Mesodermal cell (in vitro differentiated cells): ENCODE data around the gene TP53I11.

Source experiments
- H3K27ac ChIP-seq: 2 replicates; pipeline ENCODE4 v1.7.0; 2013; ENCODE audit warnings: mild to moderate bottlenecking, low read depth, low read length, moderate library complexity; ENCODE audit not compliant: severe bottlenecking
- H3K36me3 ChIP-seq: 2 replicates; pipeline ENCODE4 v1.7.1; 2013; ENCODE audit warnings: mild to moderate bottlenecking, low read length, moderate library complexity; ENCODE audit not compliant: control insufficient read depth, insufficient read depth
- H3K4me1 ChIP-seq: one replicate; pipeline ENCODE4 v1.7.1; 2013; ENCODE audit warnings: mild to moderate bottlenecking, low read length; ENCODE audit not compliant: insufficient read depth, control insufficient read depth, poor library complexity, severe bottlenecking
- H3K4me3 ChIP-seq: 2 replicates; pipeline ENCODE4 v1.7.0; 2013; ENCODE audit warnings: low read length, control low read depth, mild to moderate bottlenecking; ENCODE audit not compliant: insufficient read depth, poor library complexity, severe bottlenecking; ENCODE audit errors: extremely low read depth
- H3K9me3 ChIP-seq: 2 replicates; pipeline ENCODE4 v1.7.1; 2013; ENCODE audit warnings: mild to moderate bottlenecking, low read length, moderate library complexity; ENCODE audit not compliant: control insufficient read depth
- WGBS, 2 experiments: methylation state at CpG; one replicate each; pipeline ENCODE4 v1.1.5; 2013; ENCODE audit warnings: missing lambda C conversion rate in 2 of 2; ENCODE audit not compliant: insufficient coverage in 2 of 2; 5-methylcytosine and 5-hydroxymethylcytosine counted together

TP53I11 gene

DNA sequence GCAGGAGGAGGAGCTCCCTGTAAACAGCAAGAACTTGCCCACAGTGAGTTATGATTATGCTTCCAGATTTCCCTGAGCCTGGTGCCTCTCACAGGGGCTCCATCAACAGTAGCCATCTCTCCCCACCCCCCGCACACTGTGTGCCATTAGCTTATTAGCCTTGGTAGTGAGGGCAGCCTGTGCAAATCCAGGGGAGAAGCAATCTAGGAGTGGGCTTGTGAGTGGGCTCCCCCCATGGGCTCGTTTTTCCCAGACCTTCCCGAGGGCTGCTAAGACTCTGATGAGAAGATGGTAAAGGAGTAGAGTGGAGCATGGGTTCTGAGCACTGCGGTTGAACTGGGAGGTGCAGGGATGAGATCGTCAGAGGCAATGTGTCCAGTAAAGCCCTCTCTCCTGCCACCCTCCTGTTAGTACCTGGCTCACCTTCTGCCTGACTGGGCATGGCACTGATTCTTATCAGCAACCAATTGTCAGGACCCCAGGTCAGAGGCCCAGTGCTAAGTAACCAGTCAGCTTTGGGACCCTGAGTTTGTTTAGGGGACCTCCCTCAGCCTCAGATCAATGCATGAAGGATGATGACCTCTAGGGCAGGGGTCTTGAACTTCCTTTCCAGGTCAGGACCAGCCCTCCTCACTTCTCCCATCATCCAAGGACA is 38.4 kb upstream of the TP53I11 start:
- WGBS, 2 experiments, result 93% methylated on average over 2 to 4 of the region's 5 CpGs
- no peak overlapping the region for H3K4me3 ChIP-seq
- no peaks in the 10 kb centered on the region for H3K36me3 ChIP-seq

DNA sequence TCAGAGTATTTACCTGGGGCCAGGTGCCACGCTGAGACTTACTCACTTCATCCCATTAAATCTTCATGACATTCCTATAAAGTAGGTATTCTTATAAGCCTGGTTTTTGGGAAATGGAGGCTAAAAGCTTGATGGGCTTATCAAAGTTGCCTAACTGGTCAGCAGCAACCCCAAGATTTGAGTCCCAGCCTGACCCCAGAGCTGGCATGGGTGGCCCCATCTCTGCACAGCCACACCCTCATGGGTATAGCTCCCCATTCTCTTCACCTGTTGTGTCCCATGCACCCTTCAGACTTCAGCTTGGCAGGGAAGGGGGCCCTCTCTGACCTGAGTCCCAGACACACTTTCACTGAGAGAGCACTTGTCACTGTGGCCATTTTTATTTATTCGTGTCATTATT is 37.4 kb upstream of the TP53I11 start:
- H3K36me3 ChIP-seq, result no peaks in the 10 kb centered on the region
- no peaks in the 10 kb centered on the region for H3K9me3 ChIP-seq
- peaks cover 3% of the 10 kb centered on the region for H3K4me1 ChIP-seq
- no peak overlapping the region for H3K4me3 ChIP-seq
- WGBS, 2 experiments, result 100% methylated on average over 1 of the region's 2 CpGs
- no peak overlapping the region for H3K27ac ChIP-seq

More for the DNA sequence above, 38.4 kb upstream of the TP53I11 start:
- H3K27ac ChIP-seq, result no peak overlapping the region
- H3K4me1 ChIP-seq, result peaks cover 3% of the 10 kb centered on the region
- H3K9me3 ChIP-seq, result no peaks in the 10 kb centered on the region

DNA sequence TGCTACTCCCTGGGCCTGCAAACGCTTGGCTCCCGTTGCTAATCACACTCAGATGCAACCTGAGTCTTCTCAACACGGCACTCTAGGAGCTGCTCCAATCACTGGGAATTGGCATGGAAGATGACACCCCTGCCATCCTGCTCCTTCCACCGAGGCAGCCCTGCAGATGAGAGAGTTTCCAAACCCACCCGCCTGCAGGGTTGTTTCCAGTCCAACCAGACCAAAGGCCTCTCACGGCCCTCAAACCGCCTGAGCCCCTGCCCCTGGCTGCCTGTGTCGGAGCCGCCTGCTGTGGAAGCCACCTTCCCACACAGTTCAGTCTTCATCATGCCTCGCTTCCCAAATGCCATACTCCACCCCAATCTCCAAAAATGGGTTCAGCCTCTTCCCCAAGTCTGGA is 36.8 kb upstream of the TP53I11 start:
- Histone ChIP-seq H3K27ac (no peak overlapping the region), H3K9me3 (no peaks in the 10 kb centered on the region), H3K4me3 (no peak overlapping the region), H3K36me3 (no peaks in the 10 kb centered on the region), H3K4me1 (peaks cover 3% of the 10 kb centered on the region)
- WGBS, 2 experiments, result 77 to 86% methylated on average over 9 to 10 of the region's 10 CpGs

GRCh38 chr11:44986315-44986714 is 35.6 kb upstream of the TP53I11 start:
- H3K4me3 ChIP-seq, result no peak overlapping the region
- no peaks in the 10 kb centered on the region for H3K9me3 ChIP-seq
- H3K4me1 ChIP-seq, result peaks cover 3% of the 10 kb centered on the region
- no peaks in the 10 kb centered on the region for H3K36me3 ChIP-seq
- 90 to 97% methylated on average over 3 of the region's 3 CpGs for WGBS, 2 experiments
- no peak overlapping the region for H3K27ac ChIP-seq

DNA sequence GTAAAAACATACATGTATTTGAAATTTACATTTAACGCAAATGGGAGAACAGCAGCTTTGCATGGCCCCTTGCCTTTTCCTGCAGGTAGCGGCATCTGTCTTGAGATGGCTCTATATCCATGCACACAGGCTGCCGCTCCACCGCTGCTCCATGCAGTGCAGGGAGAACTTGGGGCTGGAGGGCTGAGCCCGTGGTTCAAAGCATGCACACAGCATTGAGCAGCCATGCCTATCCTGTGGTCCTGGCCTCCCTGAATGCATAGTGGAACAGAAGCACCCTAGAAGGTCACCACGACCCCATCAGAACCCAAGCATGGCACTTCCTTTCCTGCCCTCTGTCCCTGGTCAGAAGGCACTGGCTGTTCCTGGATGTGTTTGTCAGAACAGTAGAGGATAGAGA is 35.0 kb upstream of the TP53I11 start:
- Histone ChIP-seq H3K9me3 (no peaks in the 10 kb centered on the region), H3K4me3 (no peak overlapping the region), H3K4me1 (peaks cover 7% of the 10 kb centered on the region), H3K27ac (no peak overlapping the region), H3K36me3 (no peaks in the 10 kb centered on the region)
- 85 to 100% methylated on average over 4 to 5 of the region's 6 CpGs for WGBS, 2 experiments

- H3K4me1 ChIP-seq, result peaks cover 10% of the 10 kb centered on the region
Measured at GRCh38 chr11:44983786-44984185, 33.1 kb upstream of the TP53I11 start.

GRCh38 chr11:44982496-44983062 is 31.9 kb upstream of the TP53I11 start:
- no peak overlapping the region for H3K27ac ChIP-seq
- H3K4me3 ChIP-seq, result no peak overlapping the region
- peaks cover 21% of the 10 kb centered on the region for H3K4me1 ChIP-seq
- 91 to 100% methylated on average over 5 to 6 of the region's 8 CpGs for WGBS, 2 experiments
- no peaks in the 10 kb centered on the region for H3K36me3 ChIP-seq
- H3K9me3 ChIP-seq, result no peaks in the 10 kb centered on the region

More at GRCh38 chr11:44983786-44984185, 33.1 kb upstream of the TP53I11 start:
- H3K36me3 ChIP-seq, result no peaks in the 10 kb centered on the region
- WGBS, 2 experiments, result 89 to 93% methylated on average over 6 of the region's 7 CpGs
- no peaks in the 10 kb centered on the region for H3K9me3 ChIP-seq
- H3K4me3 ChIP-seq, result no peak overlapping the region
- no peak overlapping the region for H3K27ac ChIP-seq

- no peak overlapping the region for H3K4me3 ChIP-seq
- no peaks in the 10 kb centered on the region for H3K9me3 ChIP-seq
- 86 to 92% methylated on average over 10 to 13 of the region's 15 CpGs for WGBS, 2 experiments
- H3K36me3 ChIP-seq, result no peaks in the 10 kb centered on the region
- no peak overlapping the region for H3K27ac ChIP-seq
- peaks cover 32% of the 10 kb centered on the region for H3K4me1 ChIP-seq
Measured at GRCh38 chr11:44980533-44981427, 30.1 kb upstream of the TP53I11 start.

GRCh38 chr11:44979543-44980399 is 29.1 kb upstream of the TP53I11 start:
- no peaks in the 10 kb centered on the region for H3K36me3 ChIP-seq
- WGBS, 2 experiments, result 75 to 96% methylated on average over 10 to 19 of the region's 24 CpGs
- H3K27ac ChIP-seq, result no peak overlapping the region
- peaks cover 32% of the 10 kb centered on the region for H3K4me1 ChIP-seq
- H3K9me3 ChIP-seq, result no peaks in the 10 kb centered on the region
- H3K4me3 ChIP-seq, result no peak overlapping the region

DNA sequence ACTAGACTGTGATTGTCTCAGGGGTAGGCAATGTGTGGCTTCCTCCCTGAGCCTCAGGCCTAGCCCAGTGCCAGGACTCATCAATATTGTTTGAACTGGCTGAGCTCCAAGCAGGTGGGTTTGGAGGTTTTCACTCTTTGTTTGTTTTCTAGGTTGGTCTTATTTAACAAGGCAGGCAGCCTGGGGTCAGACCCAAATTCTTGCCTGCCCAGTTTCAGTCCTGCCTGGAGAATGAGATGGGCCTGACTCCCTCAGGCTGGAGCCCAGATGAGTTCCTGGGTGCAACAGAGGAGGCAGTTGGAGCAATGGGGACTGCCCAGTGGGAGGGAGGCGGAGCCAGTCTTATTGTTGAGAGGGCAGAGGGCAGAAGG is 28.3 kb upstream of the TP53I11 start:
- Histone ChIP-seq H3K9me3 (no peaks in the 10 kb centered on the region), H3K36me3 (no peaks in the 10 kb centered on the region), H3K27ac (peak overlapping the region; percentile 41), H3K4me3 (no peak overlapping the region), H3K4me1 (peaks cover 38% of the 10 kb centered on the region)
- WGBS, 2 experiments, result 91 to 100% methylated on average over 1 of the region's 1 CpG
